Measurements from ENCODE around the gene INPP5A. TPM values are rescaled to one million over a fixed set of nuclear protein-coding genes. Genes with fewer than 3 reads are reported as not detected.
A peak's percentile ranks its signal among the peaks of the same experiment; 100 is the strongest.

INPP5A gene
- total and polyA plus RNA-seq, 2 donors (not counting 1 experiment from before 2014, with no cell fraction given), result 9.3 to 87.8 TPM

DNA sequence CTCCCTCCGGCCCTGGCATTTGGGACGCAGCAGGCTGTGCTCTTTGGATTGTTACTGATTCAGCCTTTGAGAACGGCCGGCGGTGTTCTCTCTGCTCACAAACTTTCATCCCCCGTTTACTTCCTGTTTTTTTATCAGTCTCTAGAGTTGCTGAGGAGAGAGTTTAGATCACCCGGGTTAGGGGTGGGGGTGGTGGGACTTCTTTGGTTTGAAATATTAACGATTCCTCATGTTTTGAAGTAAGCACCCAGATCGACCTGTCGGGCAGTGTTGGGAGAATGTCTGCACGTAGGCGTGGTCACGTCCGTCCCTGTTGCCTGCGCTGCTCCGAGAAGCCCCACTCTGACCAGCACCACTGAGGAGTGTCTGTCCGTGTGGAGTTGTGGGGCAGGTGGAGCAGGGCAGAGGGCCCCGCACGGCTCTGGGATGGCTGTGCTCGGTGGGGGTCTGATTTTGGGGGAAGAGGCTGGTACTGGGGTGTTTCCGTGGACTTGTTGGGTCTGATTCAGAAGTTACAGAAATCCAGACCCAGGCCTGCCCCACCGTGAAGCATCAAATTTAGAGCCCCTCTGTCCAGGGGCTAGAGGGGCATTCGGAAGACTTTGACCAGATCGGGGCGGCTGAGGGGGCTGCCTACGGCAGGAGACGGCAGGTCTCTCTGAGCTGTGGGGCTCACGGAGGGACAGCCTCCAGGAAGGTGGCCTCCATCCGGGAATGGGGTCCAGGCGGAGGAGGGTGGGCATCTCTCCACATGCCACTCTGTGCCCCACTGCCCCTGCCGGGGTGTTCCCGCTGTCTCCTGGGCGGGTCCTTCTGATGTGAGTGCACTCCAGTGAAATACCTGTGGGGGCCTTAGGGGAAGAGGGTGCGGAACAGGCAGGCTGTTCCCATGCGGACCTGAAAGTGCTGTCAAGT is 7.4 kb downstream of the INPP5A start:
- H2AFZ ChIP-seq (ENCODE audit: insufficient read depth, low read depth, low read length, poor library complexity, severe bottlenecking), result peak overlapping the region; percentile 47
- peaks cover 76 to 86% of the 10 kb centered on the region in 2 donors for H3K4me1 ChIP-seq (ENCODE audit: control insufficient read depth in 2 of 2, insufficient read depth in 2 of 2, low read length in 2 of 2)
- WGBS (ENCODE audit: insufficient coverage), result 75% methylated on average over 30 of the region's 35 CpGs
- H3K4me1 Mint-ChIP-seq, result peaks cover 86% of the 10 kb centered on the region
- POLR2A ChIA-PET, result no interaction called here
- peak overlapping the region; percentile 86 for H3K4me3 Mint-ChIP-seq
- H3K9ac ChIP-seq (ENCODE audit: low read length), result peak overlapping the region; percentile 56
- no peaks in the 10 kb centered on the region for H3K27me3 ChIP-seq (replicated peaks in 1 of 4; ENCODE audit: control extremely low read depth in 1 of 4, control insufficient read depth in 3 of 4, insufficient read depth in 4 of 4, low read length in 3 of 4)
- peak overlapping the region; percentile 85 for H3K4me2 ChIP-seq (replicated peaks; ENCODE audit: low read depth, low read length, poor library complexity, severe bottlenecking)
- H3K9me3 ChIP-seq (ENCODE audit: control extremely low read depth in 1 of 3, control insufficient read depth in 2 of 3, insufficient read depth in 1 of 3, low read length in 2 of 3), result no peaks in the 10 kb centered on the region
- H3K9me3 Mint-ChIP-seq (ENCODE audit: insufficient read depth), result no peaks in the 10 kb centered on the region
- TF ChIP-seq EZH2 (IDR thresholded peaks at IDR 0.05; ENCODE audit: borderline replicate concordance, insufficient read depth, low read depth, low read length, poor library complexity, severe bottlenecking), result no peak
- TF ChIP-seq, protein P1, sequence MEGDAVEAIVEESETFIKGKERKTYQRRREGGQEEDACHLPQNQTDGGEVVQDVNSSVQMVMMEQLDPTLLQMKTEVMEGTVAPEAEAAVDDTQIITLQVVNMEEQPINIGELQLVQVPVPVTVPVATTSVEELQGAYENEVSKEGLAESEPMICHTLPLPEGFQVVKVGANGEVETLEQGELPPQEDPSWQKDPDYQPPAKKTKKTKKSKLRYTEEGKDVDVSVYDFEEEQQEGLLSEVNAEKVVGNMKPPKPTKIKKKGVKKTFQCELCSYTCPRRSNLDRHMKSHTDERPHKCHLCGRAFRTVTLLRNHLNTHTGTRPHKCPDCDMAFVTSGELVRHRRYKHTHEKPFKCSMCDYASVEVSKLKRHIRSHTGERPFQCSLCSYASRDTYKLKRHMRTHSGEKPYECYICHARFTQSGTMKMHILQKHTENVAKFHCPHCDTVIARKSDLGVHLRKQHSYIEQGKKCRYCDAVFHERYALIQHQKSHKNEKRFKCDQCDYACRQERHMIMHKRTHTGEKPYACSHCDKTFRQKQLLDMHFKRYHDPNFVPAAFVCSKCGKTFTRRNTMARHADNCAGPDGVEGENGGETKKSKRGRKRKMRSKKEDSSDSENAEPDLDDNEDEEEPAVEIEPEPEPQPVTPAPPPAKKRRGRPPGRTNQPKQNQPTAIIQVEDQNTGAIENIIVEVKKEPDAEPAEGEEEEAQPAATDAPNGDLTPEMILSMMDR (IDR thresholded peaks at IDR 0.05), result no peak
- peak overlapping the region; percentile 20 to 97 for H3K27ac ChIP-seq (ENCODE audit: low read length in 2 of 2)
- peak overlapping the region; percentile 68 for H3K27ac Mint-ChIP-seq
- H3K79me2 ChIP-seq (ENCODE audit: control insufficient read depth, insufficient read depth, low read length), result peaks cover 100% of the 10 kb centered on the region
- ATAC-seq (ENCODE audit: low read depth) (no peak), DNase-seq (peak; percentile 72)
- intact Hi-C loops (cut with micrococcal nuclease), result no loop called here
- peaks cover 62% of the 10 kb centered on the region for H4K20me1 ChIP-seq (ENCODE audit: control insufficient read depth, insufficient read depth, low read length, poor library complexity, severe bottlenecking)
- peak overlapping the region; percentile 16 to 48 (median 45) for H3K4me3 ChIP-seq (ENCODE audit: control extremely low read depth in 1 of 5, extremely low read depth in 1 of 5, insufficient read depth in 1 of 5, low read depth in 2 of 5, low read length in 4 of 5)
- CTCF ChIA-PET, result interaction anchor here (1.0 kb wide), 1 partner anchor 93 kb away, joined by 4 read pairs; no protein-coding TSS in a partner anchor
- H3K27me3 Mint-ChIP-seq, result no peaks in the 10 kb centered on the region
- peaks cover 0 to 7% of the 10 kb centered on the region in 2 experiments for H3K36me3 ChIP-seq (replicated peaks in 1 of 2; ENCODE audit: control extremely low read depth in 1 of 2, control insufficient read depth in 1 of 2, extremely low read depth in 1 of 2, insufficient read depth in 2 of 2, low read length in 1 of 2)
